ENCODE measurements around the gene LRP11. TPM values are rescaled to one million over a fixed set of nuclear protein-coding genes. Genes with fewer than 3 reads are reported as not detected.
"Not testable (repeated sequence)": the region's sequence is repeated elsewhere in the genome, so short reads cannot be mapped to it uniquely, and the experiment has no call there.

LRP11 gene
- total RNA-seq, 1 donor from 2014 or later: 0.29 TPM

GRCh38 chr6:149854532-149854931 is 9.6 kb downstream of the LRP11 start:
- Mint-ChIP-seq H3K27me3 (peaks cover 3% of the 10 kb centered on the region), H3K4me1 (peaks cover 25% of the 10 kb centered on the region), H3K36me3 (ENCODE audit: low read depth) (no peaks in the 10 kb centered on the region), H3K27ac (no peak overlapping the region), H3K4me3 (no peak overlapping the region), H3K9me3 (peaks cover 7% of the 10 kb centered on the region)
- TF ChIP-seq, protein P1, sequence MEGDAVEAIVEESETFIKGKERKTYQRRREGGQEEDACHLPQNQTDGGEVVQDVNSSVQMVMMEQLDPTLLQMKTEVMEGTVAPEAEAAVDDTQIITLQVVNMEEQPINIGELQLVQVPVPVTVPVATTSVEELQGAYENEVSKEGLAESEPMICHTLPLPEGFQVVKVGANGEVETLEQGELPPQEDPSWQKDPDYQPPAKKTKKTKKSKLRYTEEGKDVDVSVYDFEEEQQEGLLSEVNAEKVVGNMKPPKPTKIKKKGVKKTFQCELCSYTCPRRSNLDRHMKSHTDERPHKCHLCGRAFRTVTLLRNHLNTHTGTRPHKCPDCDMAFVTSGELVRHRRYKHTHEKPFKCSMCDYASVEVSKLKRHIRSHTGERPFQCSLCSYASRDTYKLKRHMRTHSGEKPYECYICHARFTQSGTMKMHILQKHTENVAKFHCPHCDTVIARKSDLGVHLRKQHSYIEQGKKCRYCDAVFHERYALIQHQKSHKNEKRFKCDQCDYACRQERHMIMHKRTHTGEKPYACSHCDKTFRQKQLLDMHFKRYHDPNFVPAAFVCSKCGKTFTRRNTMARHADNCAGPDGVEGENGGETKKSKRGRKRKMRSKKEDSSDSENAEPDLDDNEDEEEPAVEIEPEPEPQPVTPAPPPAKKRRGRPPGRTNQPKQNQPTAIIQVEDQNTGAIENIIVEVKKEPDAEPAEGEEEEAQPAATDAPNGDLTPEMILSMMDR (IDR thresholded peaks at IDR 0.05): no peak
- no peak for DNase-seq
- POLR2A ChIA-PET: no interaction called here
- intact Hi-C loops (cut with micrococcal nuclease): no loop called here
- CTCF ChIA-PET: interaction anchor here (0.6 kb wide), 1 partner anchor 9 kb away, joined by 3 read pairs; no protein-coding TSS in a partner anchor
- ATAC-seq (ENCODE audit: low read depth): no peak

- not testable (repeated sequence) for H3K27me3 Mint-ChIP-seq, H3K9me3 Mint-ChIP-seq, H3K27ac Mint-ChIP-seq
Measured at GRCh38 chr6:149854017-149854416, 10.1 kb downstream of the LRP11 start.

GRCh38 chr6:149852881-149853280 is 11.3 kb downstream of the LRP11 start:
- H3K36me3 Mint-ChIP-seq (ENCODE audit: low read depth): no peaks in the 10 kb centered on the region
- H3K4me1 Mint-ChIP-seq: peaks cover 25% of the 10 kb centered on the region
- DNase-seq (no peak), ATAC-seq (ENCODE audit: low read depth) (no peak)
- TF ChIP-seq, protein P1 (IDR thresholded peaks at IDR 0.05): no peak
- H3K27ac Mint-ChIP-seq: no peak overlapping the region
- CTCF ChIA-PET: no interaction called here
- intact Hi-C loops (cut with micrococcal nuclease): loop anchor here (1.0 kb wide), 1 partner anchor 10 kb away; no protein-coding TSS in a partner anchor
- no peak overlapping the region for H3K4me3 Mint-ChIP-seq
- H3K9me3 Mint-ChIP-seq: peaks cover 7% of the 10 kb centered on the region
- no peaks in the 10 kb centered on the region for H3K27me3 Mint-ChIP-seq
- POLR2A ChIA-PET: no interaction called here

More at GRCh38 chr6:149854017-149854416, 10.1 kb downstream of the LRP11 start:
- H3K36me3 Mint-ChIP-seq (ENCODE audit: low read depth); ATAC-seq (ENCODE audit: low read depth); intact Hi-C loops (cut with micrococcal nuclease); POLR2A ChIA-PET; DNase-seq; H3K4me3 Mint-ChIP-seq: not testable (repeated sequence)
- peaks cover 25% of the 10 kb centered on the region for H3K4me1 Mint-ChIP-seq
- CTCF ChIA-PET: interaction anchor here (0.6 kb wide), 1 partner anchor 9 kb away, joined by 3 read pairs; no protein-coding TSS in a partner anchor

- CTCF ChIA-PET: no interaction called here
- Mint-ChIP-seq H3K4me1 (peaks cover 25% of the 10 kb centered on the region), H3K9me3 (peaks cover 7% of the 10 kb centered on the region), H3K27ac (peak overlapping the region; percentile 42), H3K4me3 (peak overlapping the region; percentile 44), H3K27me3 (no peaks in the 10 kb centered on the region), H3K36me3 (ENCODE audit: low read depth) (no peaks in the 10 kb centered on the region)
- ATAC-seq (ENCODE audit: low read depth) (peak; percentile 91), DNase-seq (no peak)
- POLR2A ChIA-PET: interaction anchor here (0.5 kb wide), 1 partner anchor 587 kb away, joined by 4 read pairs; no protein-coding TSS in a partner anchor
- intact Hi-C loops (cut with micrococcal nuclease): loop anchor here (1.0 kb wide), 1 partner anchor 11 kb away; no protein-coding TSS in a partner anchor
- TF ChIP-seq, protein P1 (IDR thresholded peaks at IDR 0.05): no peak
Measured at GRCh38 chr6:149852180-149852579, 12.0 kb downstream of the LRP11 start.

GRCh38 chr6:149851461-149852110 is 12.6 kb downstream of the LRP11 start:
- POLR2A ChIA-PET: no interaction called here
- ATAC-seq (ENCODE audit: low read depth): peak; percentile 42
- TF ChIP-seq, protein P1 (IDR thresholded peaks at IDR 0.05): no peak
- intact Hi-C loops (cut with micrococcal nuclease): loop anchor here (1.0 kb wide), 1 partner anchor 12 kb away; no protein-coding TSS in a partner anchor
- CTCF ChIA-PET: no interaction called here
- Mint-ChIP-seq H3K4me1 (peaks cover 25% of the 10 kb centered on the region), H3K36me3 (ENCODE audit: low read depth) (no peaks in the 10 kb centered on the region), H3K27ac (peak overlapping the region; percentile 42), H3K4me3 (peak overlapping the region; percentile 44), H3K9me3 (peaks cover 7% of the 10 kb centered on the region), H3K27me3 (no peaks in the 10 kb centered on the region)
- no peak for DNase-seq

- Mint-ChIP-seq H3K4me1 (peaks cover 21% of the 10 kb centered on the region), H3K27me3 (peaks cover 15% of the 10 kb centered on the region)
- H3K4me3 Mint-ChIP-seq; H3K36me3 Mint-ChIP-seq (ENCODE audit: low read depth); CTCF ChIA-PET; DNase-seq; H3K9me3 Mint-ChIP-seq; H3K27ac Mint-ChIP-seq; ATAC-seq (ENCODE audit: low read depth); intact Hi-C loops (cut with micrococcal nuclease): not testable (repeated sequence)
- POLR2A ChIA-PET: interaction anchor here (0.6 kb wide), 1 partner anchor 130 kb away, joined by 3 read pairs; no protein-coding TSS in a partner anchor
Measured at GRCh38 chr6:149848343-149848742, 15.8 kb downstream of the LRP11 start.
